GM18526 (cell line): Measurements from ENCODE around the gene HIVEP1.

ENCODE experiments used
- POLR2A ChIP-seq: IDR thresholded peaks from 3 replicates; pipeline ENCODE4 v1.6.1; 2011; ENCODE audit not compliant: insufficient read length; ENCODE audit errors: extremely low read depth

Gene HIVEP1

DNA sequence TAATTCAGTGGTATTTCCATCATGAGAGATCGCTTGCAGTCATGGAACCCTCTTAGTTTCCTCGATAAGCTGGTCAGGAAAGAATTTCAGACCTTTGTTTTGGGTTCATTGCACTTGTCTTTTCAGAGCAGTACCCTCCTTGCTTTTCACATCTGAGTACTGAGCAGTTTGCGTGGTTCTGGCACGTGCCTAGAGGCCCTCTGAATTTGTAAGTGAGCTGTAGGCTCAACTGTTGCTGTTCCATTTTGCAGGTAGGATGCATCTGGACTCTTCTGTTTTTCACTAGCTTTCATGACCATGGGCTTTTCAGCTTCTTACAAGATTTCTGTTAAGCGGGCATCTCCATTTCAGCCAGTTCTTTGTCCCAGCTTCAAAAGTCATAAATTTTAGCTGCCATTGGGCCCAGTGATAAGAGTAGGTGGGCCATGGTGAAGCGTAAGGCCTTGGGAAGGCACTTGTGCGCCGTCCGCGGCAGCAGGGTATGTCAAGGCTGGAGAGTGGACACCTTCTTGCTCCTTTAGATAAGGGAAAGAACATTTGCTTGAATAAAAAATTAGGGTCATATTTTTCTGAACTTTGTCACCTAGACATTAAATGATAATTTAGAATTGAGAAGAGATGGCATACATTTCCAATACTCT lies 35.8 kb downstream of the HIVEP1 start:
- TF ChIP-seq POLR2A: no peak

- no peak for TF ChIP-seq POLR2A
These were observed 36.5 kb downstream of the HIVEP1 start for GRCh38 chr6:12048609-12049008.

DNA sequence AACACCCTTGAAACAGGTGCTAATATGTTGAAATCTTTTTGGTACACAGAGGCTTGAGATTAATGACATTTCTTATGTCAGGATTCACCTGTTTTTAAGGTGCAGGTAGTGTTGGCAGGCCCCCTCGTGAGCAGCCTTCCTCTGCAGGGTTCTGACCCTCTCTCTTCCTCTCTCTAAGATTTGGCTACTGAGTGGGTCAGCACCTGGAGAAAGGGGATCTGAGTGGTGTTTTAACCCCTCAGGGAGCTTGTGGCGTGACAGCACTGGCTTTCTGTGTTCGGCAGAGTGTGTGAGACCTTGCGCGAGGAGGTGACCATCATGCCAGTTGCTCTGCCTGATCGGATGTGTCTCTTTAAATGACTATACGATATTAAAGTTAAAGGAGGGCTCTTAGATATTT lies 37.1 kb downstream of the HIVEP1 start:
- no peak for TF ChIP-seq POLR2A

DNA sequence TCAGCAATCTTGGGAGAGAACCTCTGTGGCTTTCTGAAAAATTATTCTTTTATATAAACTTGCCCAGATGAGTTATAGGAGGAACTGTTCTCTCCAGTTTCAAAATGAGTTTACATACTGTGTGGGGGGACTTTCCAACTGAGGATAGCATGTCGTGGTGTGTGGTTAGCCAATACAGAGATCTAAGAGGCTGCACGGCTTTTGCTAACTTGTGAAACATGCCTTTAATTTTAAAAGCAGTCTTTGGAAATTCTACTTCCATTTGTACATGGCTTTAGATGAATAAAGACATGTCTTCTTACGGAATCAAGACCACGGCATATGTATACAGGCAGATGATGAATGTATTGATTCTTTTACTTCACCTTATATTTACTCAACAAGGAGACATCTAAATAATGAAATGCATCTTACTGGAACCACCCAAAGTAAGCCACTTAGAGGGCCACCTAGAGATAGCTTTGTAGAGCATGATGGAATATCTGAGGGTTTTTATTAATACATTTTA lies 39.8 kb downstream of the HIVEP1 start:
- no peak for TF ChIP-seq POLR2A

GRCh38 chr6:12058172-12058961 lies 46.3 kb downstream of the HIVEP1 start:
- no peak for TF ChIP-seq POLR2A

- peak; percentile 30 for TF ChIP-seq POLR2A
These were observed 48.9 kb downstream of the HIVEP1 start for GRCh38 chr6:12060780-12061609.

DNA sequence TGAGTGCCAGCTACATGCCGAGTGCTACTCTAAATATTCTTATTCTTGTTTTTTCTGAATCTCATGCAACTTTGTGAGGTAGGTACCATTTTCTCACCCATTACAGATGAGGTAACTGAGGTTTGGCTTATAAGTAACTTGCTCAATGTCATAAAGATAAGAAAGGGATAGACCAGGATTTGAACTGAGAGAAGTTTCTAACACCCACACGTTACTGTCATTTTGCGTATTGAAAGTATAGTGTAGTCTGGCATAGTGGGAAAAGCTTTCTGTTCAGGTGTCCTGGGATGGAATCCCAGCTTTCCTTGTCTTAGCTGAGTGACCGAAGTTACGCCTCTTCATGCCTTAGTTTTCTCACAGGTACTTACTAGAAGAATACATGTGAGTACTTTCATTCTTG lies 50.5 kb downstream of the HIVEP1 start:
- TF ChIP-seq POLR2A: no peak

- no peak for TF ChIP-seq POLR2A
These were observed 52.0 kb downstream of the HIVEP1 start for GRCh38 chr6:12064131-12064530.

- no peak for TF ChIP-seq POLR2A
These were observed 52.5 kb downstream of the HIVEP1 start for GRCh38 chr6:12064538-12065071.

GRCh38 chr6:12065321-12066140 lies 53.4 kb downstream of the HIVEP1 start:
- TF ChIP-seq POLR2A: peak; percentile 6

DNA sequence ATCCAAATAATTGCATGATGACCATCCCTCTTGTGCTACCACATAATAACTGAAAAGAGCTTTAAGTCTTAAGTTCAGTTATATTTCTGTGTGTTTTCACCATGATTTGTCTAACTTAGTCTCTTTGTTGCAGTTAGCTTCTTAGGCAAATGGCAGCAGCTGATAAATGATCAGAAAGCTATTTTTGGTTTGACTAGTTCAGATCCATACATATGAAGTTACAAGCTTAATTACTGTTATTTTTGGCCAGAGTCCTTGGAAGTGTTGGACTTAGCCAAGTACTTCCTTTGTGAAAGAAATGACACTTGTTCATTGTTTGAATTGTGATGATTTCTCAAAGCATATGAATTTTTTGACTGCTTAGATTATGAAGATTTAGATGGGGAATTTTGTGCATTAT lies 54.2 kb downstream of the HIVEP1 start:
- TF ChIP-seq POLR2A: no peak

GRCh38 chr6:12068899-12069557 lies 56.9 kb downstream of the HIVEP1 start:
- no peak for TF ChIP-seq POLR2A

DNA sequence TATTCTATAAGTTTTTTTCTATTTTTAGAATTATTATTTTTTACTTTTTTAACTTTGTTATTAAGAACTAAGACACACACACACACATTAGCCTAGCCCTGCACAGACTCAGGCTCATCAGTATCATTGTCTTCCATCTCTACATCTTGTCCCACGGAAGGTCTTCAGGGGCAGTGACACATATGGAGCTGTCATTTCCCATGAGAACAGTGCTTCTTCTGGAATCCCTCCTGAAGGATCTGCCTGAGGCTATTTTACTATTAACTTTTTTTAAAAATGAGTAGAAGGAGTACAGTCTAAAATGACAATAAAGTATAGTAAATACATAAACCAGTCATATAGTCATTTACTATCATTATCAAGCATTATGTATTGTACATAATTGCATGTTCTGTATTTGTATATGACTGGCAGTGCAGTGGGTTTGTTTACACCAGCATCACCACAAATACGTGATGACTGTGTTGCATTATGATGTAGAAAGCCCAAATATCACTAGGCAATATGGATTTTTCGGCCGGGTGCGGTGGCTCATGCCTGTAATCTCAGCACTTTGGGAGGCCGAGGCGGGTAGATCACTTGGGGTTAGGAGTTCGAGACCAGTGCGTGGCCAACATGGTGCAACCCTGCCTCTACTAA lies 57.9 kb downstream of the HIVEP1 start:
- no peak for TF ChIP-seq POLR2A
